Erythroblast (primary cell): ENCODE results near the gene PIP4K2A.

Source experiments
- GATA1 ChIP-seq: IDR thresholded peaks from 2 replicates; pipeline ENCODE4 v1.6.1; 2011; ENCODE audit warnings: low read depth, mild to moderate bottlenecking, control low read depth, low read length, moderate library complexity
- POLR2A ChIP-seq: IDR thresholded peaks from 2 replicates; pipeline ENCODE4 v1.6.1; 2011; ENCODE audit warnings: mild to moderate bottlenecking, low read length

- TF ChIP-seq POLR2A (no peak), GATA1 (no peak)
Observed at GRCh38 chr10:22683140-22683389, 31.3 kb downstream of the PIP4K2A start.
